ENCODE measurements around the gene ZCCHC10.

GRCh38 chr5:133050521-133050920 is 24.2 kb upstream of the ZCCHC10 start:
- no peak for TF ChIP-seq POLR2A (IDR thresholded peaks at IDR 0.05; ENCODE audit: low read length)
- no peak for TF ChIP-seq GATA1 (IDR thresholded peaks at IDR 0.05; ENCODE audit: low read depth, low read length)

Data from erythroblast (primary cell).